ENCODE results near the gene NAPEPLD.
"Not testable (repeated sequence)": the region's sequence is repeated elsewhere in the genome, so short reads cannot be mapped to it uniquely, and the experiment has no call there.

The NAPEPLD gene

GRCh38 chr7:103059471-103059870, 89.4 kb downstream of the NAPEPLD start:
- no peak for FAIRE-seq

- no peak for FAIRE-seq
Measured at GRCh38 chr7:103058122-103058521, 90.8 kb downstream of the NAPEPLD start.

- not testable (repeated sequence) for FAIRE-seq
Measured at GRCh38 chr7:103056006-103056405, 92.9 kb downstream of the NAPEPLD start.

GRCh38 chr7:103051519-103051918, 97.4 kb downstream of the NAPEPLD start:
- no peak for FAIRE-seq
